DMS53 (cell line): ENCODE measurements around the gene NFYA.
A peak's percentile ranks its signal among the peaks of the same experiment; 100 is the strongest.

Experiments used
- DNase-seq: peaks from one replicate; lab custom pipeline; 2025; lab: John Stamatoyannopoulos, UW

Gene NFYA

GRCh38 chr6:41047306-41047705, 25.5 kb upstream of the NFYA start:
- DNase-seq, result no peak

GRCh38 chr6:41047745-41048732, 24.7 kb upstream of the NFYA start:
- DNase-seq, result no peak

GRCh38 chr6:41049521-41049920, 23.3 kb upstream of the NFYA start:
- no peak for DNase-seq

GRCh38 chr6:41049955-41050354, 22.8 kb upstream of the NFYA start:
- no peak for DNase-seq

- DNase-seq, result no peak
These were observed 22.2 kb upstream of the NFYA start for GRCh38 chr6:41050536-41050935.

- DNase-seq, result no peak
These were observed 20.9 kb upstream of the NFYA start for GRCh38 chr6:41051873-41052272.

GRCh38 chr6:41053041-41053440, 19.7 kb upstream of the NFYA start, which contains the start of gene APOBEC2:
TSS of gene APOBEC2 (plus strand) at chr6:41053202. CDS start at chr6:41053348, 146 bp downstream.
- no peak for DNase-seq

DNA sequence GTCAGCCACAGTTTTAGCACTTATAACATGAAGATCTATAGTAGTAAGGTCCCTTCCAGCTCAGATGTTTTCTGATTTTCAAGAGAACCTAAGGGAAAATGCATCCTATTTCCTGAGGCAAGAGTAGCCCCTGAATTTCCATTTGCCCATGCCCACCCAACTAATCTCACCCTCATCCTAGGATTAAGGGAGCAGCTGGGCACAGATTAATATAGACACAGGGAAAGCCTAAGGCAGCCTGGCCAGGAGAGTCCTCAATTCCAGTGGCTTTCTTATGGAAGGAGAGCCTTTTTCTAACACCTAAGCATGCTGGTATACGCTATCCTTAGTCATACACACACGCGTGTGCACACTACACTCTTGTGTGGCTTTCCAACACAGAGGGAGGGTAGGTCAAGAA, 18.3 kb upstream of the NFYA start:
- DNase-seq, result peak; percentile 17

- DNase-seq, result peak; percentile 55
These were observed 17.6 kb upstream of the NFYA start for GRCh38 chr6:41055149-41055548.

GRCh38 chr6:41056768-41057490, 15.8 kb upstream of the NFYA start:
- DNase-seq, result no peak

DNA sequence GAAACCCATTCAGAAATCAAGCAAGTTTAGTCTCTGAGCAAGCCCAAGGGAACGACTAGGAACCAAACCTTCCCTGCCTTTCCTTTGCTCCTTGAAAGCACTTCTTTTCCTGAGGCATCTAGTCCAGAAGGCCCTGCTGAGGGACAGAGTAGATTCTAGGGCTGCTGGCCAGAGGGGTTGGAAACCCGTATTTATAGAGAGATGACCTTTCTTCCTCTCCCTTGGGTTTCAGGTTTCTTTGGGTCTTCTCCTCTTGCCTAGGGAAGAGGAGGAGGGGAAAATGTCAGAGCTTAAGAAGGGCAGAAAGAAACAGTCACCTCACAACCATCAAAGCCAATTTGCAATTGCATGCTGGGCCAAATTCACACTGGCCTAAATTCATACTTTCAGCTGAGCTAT, 14.0 kb upstream of the NFYA start:
- no peak for DNase-seq

DNA sequence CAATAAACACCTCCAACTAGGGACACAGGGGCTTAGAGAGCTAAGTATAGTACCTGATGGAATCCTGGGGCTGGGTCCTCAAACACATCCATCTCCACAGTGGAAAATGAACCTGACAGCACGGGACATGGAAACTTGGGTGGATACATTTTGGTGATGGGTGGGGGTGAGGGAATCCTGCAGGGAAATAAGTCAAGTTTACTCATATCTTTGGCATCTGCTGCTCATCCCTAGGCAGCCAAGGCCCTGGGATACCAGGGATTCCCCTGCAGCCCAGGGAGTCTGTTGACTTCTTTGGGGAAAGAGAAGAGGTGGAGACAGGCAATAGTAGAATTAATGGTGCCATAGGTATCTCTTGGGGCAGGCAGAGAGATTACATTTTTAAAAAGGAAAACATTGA, 13.2 kb upstream of the NFYA start:
- DNase-seq, result no peak

- no peak for DNase-seq
These were observed 11.5 kb upstream of the NFYA start for GRCh38 chr6:41061196-41061726.

- no peak for DNase-seq
These were observed 10.7 kb upstream of the NFYA start for GRCh38 chr6:41062056-41062455.

DNA sequence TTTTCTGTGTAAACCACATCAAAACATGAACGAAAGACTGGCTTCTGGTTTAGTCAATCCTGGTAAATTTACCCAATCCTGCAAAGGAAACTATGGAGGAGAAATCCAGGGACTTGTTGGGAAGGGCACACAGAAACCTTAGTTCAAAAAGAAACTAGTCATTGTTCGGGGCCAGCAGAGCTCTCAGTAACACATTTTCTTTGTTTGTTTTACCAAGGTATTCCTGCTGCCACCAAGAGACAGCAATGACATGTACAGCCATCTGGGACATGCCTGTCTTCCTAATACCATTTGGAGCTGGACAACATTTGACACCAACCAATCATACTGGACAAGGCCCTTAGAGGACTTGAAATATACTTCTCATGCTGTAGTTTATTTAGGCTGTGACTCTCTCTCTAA, 8.9 kb upstream of the NFYA start:
- no peak for DNase-seq

- no peak for DNase-seq
These were observed 7.9 kb upstream of the NFYA start for GRCh38 chr6:41064841-41065240.

- DNase-seq, result no peak
These were observed 7.2 kb upstream of the NFYA start for GRCh38 chr6:41065550-41066026.

GRCh38 chr6:41066867-41067304, 5.9 kb upstream of the NFYA start:
- peak; percentile 86 for DNase-seq

DNA sequence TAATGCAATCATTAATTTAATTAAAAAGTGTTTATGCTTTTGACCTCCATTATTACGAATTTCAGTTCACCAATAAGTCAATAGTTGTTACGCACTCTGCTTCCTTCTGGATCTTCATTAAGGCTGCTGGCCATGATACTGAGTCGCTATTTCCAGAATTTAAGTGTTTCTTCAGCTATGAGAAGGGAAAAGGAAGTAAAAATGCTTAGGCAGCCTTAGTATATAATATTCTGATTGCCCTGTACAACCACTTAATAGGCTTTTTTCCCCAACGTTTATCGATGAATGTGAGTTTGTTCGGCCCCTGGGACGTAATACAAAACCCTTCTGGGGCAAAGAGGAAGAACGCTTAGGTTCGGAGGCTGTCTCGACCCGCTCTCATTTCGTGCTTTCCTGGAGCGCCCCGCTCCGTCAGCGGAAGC, 1.3 kb upstream of the NFYA start:
- no peak for DNase-seq

DNA sequence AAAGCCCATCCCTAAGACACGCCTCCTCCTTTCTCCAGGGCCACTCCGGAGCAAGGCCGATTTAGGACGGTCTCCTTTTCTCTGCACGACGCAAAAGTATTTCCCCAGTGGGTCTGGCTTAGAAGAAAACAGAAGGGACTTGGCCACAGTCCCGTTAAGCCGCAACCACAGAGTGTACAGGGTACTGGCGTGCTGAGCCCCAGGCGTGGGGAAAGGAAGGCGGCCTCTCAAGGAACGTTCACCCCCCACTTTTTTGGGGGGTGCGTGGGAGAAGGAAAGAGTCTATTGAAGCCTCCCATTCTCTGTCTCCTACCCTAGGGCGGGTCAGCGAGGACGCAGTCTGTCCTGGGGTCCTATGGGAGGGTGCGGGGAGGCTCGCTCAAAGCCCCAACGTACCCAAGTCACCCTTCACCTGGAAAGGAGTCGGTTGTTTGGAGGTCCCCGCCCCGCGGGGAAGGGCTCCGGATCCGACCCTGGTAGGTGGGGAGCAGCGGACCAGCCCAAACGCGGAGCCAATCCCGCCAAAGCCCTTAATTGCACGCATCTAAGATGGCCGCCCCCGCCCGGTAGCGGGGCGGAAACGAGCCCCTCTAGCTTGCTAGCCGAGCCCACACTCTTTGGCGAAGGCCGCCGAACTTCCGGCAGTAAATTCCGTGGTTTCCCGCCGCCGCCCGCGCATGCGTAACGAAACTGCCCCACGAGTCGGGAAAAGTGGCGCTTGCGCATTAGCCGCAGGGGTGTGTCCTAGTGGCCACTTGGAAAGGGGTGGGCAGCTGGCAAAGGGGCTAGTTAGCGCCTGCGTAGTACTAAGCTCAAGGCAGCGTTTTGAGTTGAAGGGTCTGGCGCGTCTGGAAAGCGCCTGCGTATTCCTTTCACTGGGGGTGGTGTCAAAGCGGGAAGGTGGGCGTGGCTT, 595 bp upstream of the NFYA start, which contains the start of gene OARD1:
TSS of gene OARD1 (minus strand) at position 434 of the 913 bp plus-strand sequence. CDS start 722 bp downstream, outside the sequence.
- DNase-seq, result peak; percentile 100
